Breast epithelium (tissue), 4 donors: ENCODE measurements around the gene SLC38A6. TPM values are rescaled to one million over a fixed set of nuclear protein-coding genes. Genes with fewer than 3 reads are reported as not detected.

Experiments used
- DNase-seq, 2 donors: peaks; one replicate each; pipeline ENCODE4 v3.0.0-alpha.2; 2019; ENCODE audit warnings: low spot score in 2 of 2
- H3K27ac ChIP-seq, 2 donors: fragments of 200-600 bp; sonication (generic) in 1 of 2; one replicate each; pipeline ENCODE4 v1.5.1; 2016 to 2019; ENCODE audit warnings: mild to moderate bottlenecking in 1 of 2
- H3K27me3 ChIP-seq, 2 donors: fragments of 200-600 bp; sonication (generic) in 1 of 2; one replicate each; pipeline versions ENCODE4 v1.5.1 to v1.6.0; 2017 to 2019; ENCODE audit warnings: control low read depth in 1 of 2, mild to moderate bottlenecking in 1 of 2
- H3K36me3 ChIP-seq: fragments of 200-600 bp; one replicate; pipeline ENCODE4 v1.5.1; 2019
- H3K4me1 ChIP-seq, 2 donors: fragments of 200-600 bp; sonication (generic); one replicate each; pipeline ENCODE4 v1.5.1; 2016 to 2019; ENCODE audit warnings: control low read depth in 1 of 2
- H3K4me3 ChIP-seq, 3 donors: fragments of 200-600 bp; sonication (generic); 1 replicate in 2 of 3; 2 replicates in 1 of 3; pipeline ENCODE4 v1.5.1; 2016 to 2019; ENCODE audit warnings: mild to moderate bottlenecking in 3 of 3, moderate library complexity in 2 of 3
- H3K9me3 ChIP-seq, 2 donors: fragments of 200-600 bp; sonication (generic) in 1 of 2; one replicate each; pipeline ENCODE4 v1.5.1; 2016 to 2019; ENCODE audit warnings: control low read depth in 1 of 2
- POLR2A ChIP-seq: fragments of 450-650 bp; IDR thresholded peaks from one replicate; pipeline ENCODE4 v1.6.1; 2016; ENCODE audit warnings: antibody characterized with exemption, mild to moderate bottlenecking, moderate library complexity
- POLR2AphosphoS5 ChIP-seq, 3 donors: sonication (generic); formaldehyde crosslinking; IDR thresholded peaks; one replicate each; pipeline ENCODE4 v1.6.1; 2017; ENCODE audit warnings: antibody characterized with exemption in 3 of 3
- intact Hi-C: fragments of 100-400 bp; cut with DNase I; formaldehyde crosslinking; loops from one replicate; pipeline ENCODE4 v1.15.1; 2023; ENCODE audit warnings: low total_unique reads
- total RNA-seq, 3 donors: library from RNA; depleted of rRNA; stranded (reverse); fragments of >200 nt; gene quantifications; one replicate each; pipeline ENCODE4 v1.1.0, GENCODE V29; 2016
- TF ChIP-seq, protein P1 (sequence below), 3 donors: fragments of 450-650 bp; IDR thresholded peaks; one replicate each; pipeline ENCODE4 v1.5.1; 2016 to 2017; ENCODE audit warnings: antibody characterized with exemption in 3 of 3, mild to moderate bottlenecking in 3 of 3, moderate library complexity in 3 of 3

The SLC38A6 gene
- total RNA-seq, 3 donors from 2014 or later = 39.7 to 45.0 (median 44.1) TPM

GRCh38 chr14:61099216-61099835 lies 118.3 kb downstream of the SLC38A6 start:
- DNase-seq = no peak
- Histone ChIP-seq H3K27me3 (no peaks in the 10 kb centered on the region), H3K4me1 (peaks cover 5 to 6% of the 10 kb centered on the region in 2 donors), H3K9me3 (peaks cover 4 to 9% of the 10 kb centered on the region in 2 donors), H3K4me3 (no peak overlapping the region), H3K36me3 (no peaks in the 10 kb centered on the region), H3K27ac (no peak overlapping the region)
- TF ChIP-seq, protein P1, sequence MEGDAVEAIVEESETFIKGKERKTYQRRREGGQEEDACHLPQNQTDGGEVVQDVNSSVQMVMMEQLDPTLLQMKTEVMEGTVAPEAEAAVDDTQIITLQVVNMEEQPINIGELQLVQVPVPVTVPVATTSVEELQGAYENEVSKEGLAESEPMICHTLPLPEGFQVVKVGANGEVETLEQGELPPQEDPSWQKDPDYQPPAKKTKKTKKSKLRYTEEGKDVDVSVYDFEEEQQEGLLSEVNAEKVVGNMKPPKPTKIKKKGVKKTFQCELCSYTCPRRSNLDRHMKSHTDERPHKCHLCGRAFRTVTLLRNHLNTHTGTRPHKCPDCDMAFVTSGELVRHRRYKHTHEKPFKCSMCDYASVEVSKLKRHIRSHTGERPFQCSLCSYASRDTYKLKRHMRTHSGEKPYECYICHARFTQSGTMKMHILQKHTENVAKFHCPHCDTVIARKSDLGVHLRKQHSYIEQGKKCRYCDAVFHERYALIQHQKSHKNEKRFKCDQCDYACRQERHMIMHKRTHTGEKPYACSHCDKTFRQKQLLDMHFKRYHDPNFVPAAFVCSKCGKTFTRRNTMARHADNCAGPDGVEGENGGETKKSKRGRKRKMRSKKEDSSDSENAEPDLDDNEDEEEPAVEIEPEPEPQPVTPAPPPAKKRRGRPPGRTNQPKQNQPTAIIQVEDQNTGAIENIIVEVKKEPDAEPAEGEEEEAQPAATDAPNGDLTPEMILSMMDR (IDR thresholded peaks at IDR 0.05) = no peak
- TF ChIP-seq POLR2AphosphoS5 (IDR thresholded peaks at IDR 0.05) (no peak), POLR2A (no peak)
- intact Hi-C loops = no loop called here

DNA sequence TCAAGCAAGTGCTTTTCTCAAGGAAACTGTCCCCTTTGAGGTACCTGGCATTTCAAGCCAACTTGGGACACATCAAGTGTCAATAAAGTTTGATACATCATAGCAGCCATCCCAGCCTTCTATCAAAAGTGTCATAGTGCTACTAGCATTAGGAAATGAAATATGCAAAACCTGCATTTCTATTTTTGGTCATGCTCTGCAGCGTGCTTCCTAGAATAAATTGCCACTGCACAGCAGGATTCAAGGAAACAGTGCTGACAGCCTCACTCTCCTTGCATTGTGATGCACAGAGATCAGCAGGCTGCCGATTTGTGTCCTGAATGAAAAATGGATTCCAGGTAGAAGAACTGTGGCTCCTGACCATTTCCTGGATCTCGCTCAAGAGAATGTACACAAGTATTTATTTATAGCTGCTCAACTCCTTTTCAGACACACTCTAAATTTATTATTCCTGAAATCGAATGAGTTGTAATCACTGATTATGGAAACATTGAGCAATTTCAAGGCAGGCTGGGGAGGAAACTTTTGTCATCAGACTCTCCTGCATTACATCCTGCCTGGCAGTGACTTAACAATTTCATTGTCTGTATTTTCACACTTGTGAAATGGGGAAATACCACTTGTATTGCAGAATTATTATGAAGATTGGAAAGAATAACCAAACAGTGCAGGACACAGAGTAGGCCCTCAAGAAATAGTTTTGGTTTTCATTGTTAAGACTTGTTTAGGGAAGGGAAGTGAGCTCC lies 120.9 kb downstream of the SLC38A6 start:
- Histone ChIP-seq H3K4me1 (peaks cover 5 to 6% of the 10 kb centered on the region in 2 donors), H3K9me3 (peaks cover 4 to 9% of the 10 kb centered on the region in 2 donors), H3K4me3 (no peak overlapping the region), H3K36me3 (no peaks in the 10 kb centered on the region), H3K27me3 (no peaks in the 10 kb centered on the region), H3K27ac (peak overlapping the region; percentile 0 to 75)
- DNase-seq = no peak
- TF ChIP-seq POLR2AphosphoS5 (IDR thresholded peaks at IDR 0.05) (no peak), POLR2A (no peak)
- TF ChIP-seq, protein P1 (IDR thresholded peaks at IDR 0.05) = no peak
- intact Hi-C loops = no loop called here

Other genes starting within 250 kb of the SLC38A6 start
- gene MNAT1, start 246.5 kb upstream of the SLC38A6 start, total RNA-seq = 10 to 100 TPM; 30.6 to 70.4 (median 50.8) TPM
- 10 to 100 TPM in 2 of 3 donors, 1 to 10 TPM in 1; 8.8 to 13.8 (median 11.4) TPM for gene TRMT5, start 166 bp upstream of the SLC38A6 start, total RNA-seq